K562 (cell line): ENCODE results near the gene FABP3. TPM values are rescaled to one million over a fixed set of nuclear protein-coding genes. Genes with fewer than 3 reads are reported as not detected.

Source experiments
- ATF1 ChIP-seq, 2 experiments: fragments of 450-650 bp in 1 of 2; IDR thresholded peaks; 2 replicates each; pipeline ENCODE4 v1.6.1; 2016; ENCODE audit warnings: missing compliant biosample characterization in 1 of 2, missing genetic modification characterization in 1 of 2
- BCOR ChIP-seq: fragments of 450-650 bp; IDR thresholded peaks from 2 replicates; pipeline ENCODE4 v1.6.1; 2016
- BDP1 ChIP-seq: IDR thresholded peaks from 3 replicates; pipeline ENCODE4 v1.6.1; 2011; ENCODE audit not compliant: insufficient read length, insufficient read depth
- BRCA1 ChIP-seq, 2 experiments: fragments of 450-650 bp in 1 of 2; sonication (generic) in 1 of 2; formaldehyde crosslinking in 1 of 2; IDR thresholded peaks; 2 replicates each; pipeline versions ENCODE4 v1.5.0 to v1.6.1; 2017 to 2020; ENCODE audit warnings: mild to moderate bottlenecking in 1 of 2, missing genetic modification reagents in 1 of 2
- DMBX1 ChIP-seq: fragments of 250-450 bp; sonication (Bioruptor Pico); IDR thresholded peaks from 2 replicates; pipeline ENCODE4 v1.8.0; 2022; ENCODE audit warnings: inconsistent platforms, mild to moderate bottlenecking, moderate library complexity, borderline replicate concordance
- GABPB1 ChIP-seq: sonication (generic); formaldehyde crosslinking; IDR thresholded peaks from 2 replicates; pipeline ENCODE4 v1.8.0; 2022; ENCODE audit warnings: mild to moderate bottlenecking, missing genetic modification reagents
- HEY1 ChIP-seq: fragments of 250-450 bp; sonication (Bioruptor Pico); IDR thresholded peaks from 2 replicates; pipeline ENCODE4 v1.5.0; 2020; ENCODE audit warnings: mild to moderate bottlenecking, moderate library complexity, borderline replicate concordance
- ILF3 ChIP-seq: fragments of 450-650 bp; IDR thresholded peaks from 2 replicates; pipeline ENCODE4 v1.6.1; 2018; ENCODE audit warnings: antibody characterized with exemption, mild to moderate bottlenecking, moderate library complexity, borderline replicate concordance
- ILK ChIP-seq: fragments of 450-650 bp; IDR thresholded peaks from 2 replicates; pipeline ENCODE4 v1.6.1; 2016; ENCODE audit warnings: missing genetic modification characterization, low read depth, mild to moderate bottlenecking, missing compliant biosample characterization, moderate library complexity, borderline replicate concordance
- JUN ChIP-seq, 2 experiments: sonication (generic) in 1 of 2; formaldehyde crosslinking in 1 of 2; IDR thresholded peaks; 2 replicates each; pipeline versions ENCODE4 v1.6.1 to v1.8.0; 2012 to 2022; ENCODE audit warnings: borderline replicate concordance in 2 of 2, mild to moderate bottlenecking in 2 of 2, improper control_type of control experiment in 1 of 2, low read depth in 1 of 2, low read length in 1 of 2, missing genetic modification reagents in 1 of 2
- MCM7 ChIP-seq, 2 experiments: fragments of 450-650 bp; IDR thresholded peaks; 2 replicates each; pipeline ENCODE4 v1.6.1; 2016 to 2018
- RHOXF2B ChIP-seq: fragments of 250-450 bp; sonication (Bioruptor Pico); conservative IDR thresholded peaks from 2 replicates; pipeline ENCODE4 v1.5.1; 2021
- SMAD2 ChIP-seq: fragments of 150-350 bp; IDR thresholded peaks from 2 replicates; pipeline ENCODE4 v1.6.1; 2014; ENCODE audit warnings: low read depth, mild to moderate bottlenecking, low read length
- TAL1 ChIP-seq: fragments of 450-650 bp; IDR thresholded peaks from 2 replicates; pipeline ENCODE4 v1.6.1; 2016; ENCODE audit warnings: mild to moderate bottlenecking
- TCF3 ChIP-seq: sonication (generic); formaldehyde crosslinking; IDR thresholded peaks from 2 replicates; pipeline ENCODE4 v1.4.0; 2020; ENCODE audit warnings: mild to moderate bottlenecking, missing genetic modification reagents
- TGIF2 ChIP-seq: sonication (generic); formaldehyde crosslinking; IDR thresholded peaks from 2 replicates; pipeline ENCODE4 v1.8.1; 2022; ENCODE audit warnings: mild to moderate bottlenecking, missing genetic modification reagents, moderate library complexity
- ZBTB7A ChIP-seq: IDR thresholded peaks from 2 replicates; pipeline ENCODE4 v1.6.1; 2011; ENCODE audit warnings: low read depth, mild to moderate bottlenecking, low read length, moderate library complexity, borderline replicate concordance; ENCODE audit not compliant: control insufficient read depth
- ZNF12 ChIP-seq: sonication (generic); formaldehyde crosslinking; IDR thresholded peaks from 2 replicates; pipeline ENCODE4 v1.4.0; 2020; ENCODE audit warnings: mild to moderate bottlenecking, missing genetic modification reagents
- polyA plus RNA-seq, 8 experiments: library from polyadenylated mRNA; depleted of rRNA in 4 of 8; stranded (reverse) in 5 of 8; unstranded in 3 of 8; fragments of >200 nt; fragmentation: Nextera tagmentation in 2 of 8; fragmentation: Illumina TruSeq in 1 of 8; extraction: Ambion mirVana in 2 of 8; extraction: Trizol in 1 of 8; gene quantifications; 2 replicates each; pipeline versions ENCODE4 v1.2.1 to v1.2.3, GENCODE V29; 2011 to 2014; ENCODE audit warnings: inconsistent platforms in 1 of 8, missing spikeins in 1 of 8
- total RNA-seq, 7 experiments: library from RNA; depleted of rRNA in 6 of 7; stranded (reverse); fragments of >200 nt in 6 of 7; fragmentation: Illumina TruSeq in 2 of 7; extraction: Trizol in 2 of 7; gene quantifications; 2 replicates each; pipeline versions ENCODE4 v1.2.1 to v1.2.3, GENCODE V29; 2011 to 2021; ENCODE audit warnings: low replicate concordance in 1 of 7
- TF ChIP-seq, protein P1 (sequence below): sonication (generic); formaldehyde crosslinking; IDR thresholded peaks from 2 replicates; pipeline ENCODE4 v1.8.1; 2023; ENCODE audit warnings: mild to moderate bottlenecking, missing genetic modification reagents
- TF ChIP-seq, protein P2 (sequence below): IDR thresholded peaks from 2 replicates; pipeline ENCODE4 v1.6.1; 2011; ENCODE audit warnings: borderline replicate concordance, low read depth, mild to moderate bottlenecking, moderate library complexity, low read length; ENCODE audit not compliant: insufficient read depth, poor library complexity, severe bottlenecking
- TF ChIP-seq, protein P3 (sequence below): sonication (generic); IDR thresholded peaks from 2 replicates; pipeline ENCODE4 v1.6.1; 2016
- TF ChIP-seq, protein P4 (sequence below): fragments of 250-450 bp; sonication (Bioruptor Pico); IDR thresholded peaks from 2 replicates; pipeline ENCODE4 v1.9.0; 2021; ENCODE audit warnings: mild to moderate bottlenecking
- TF ChIP-seq, protein P5 (sequence below): sonication (generic); formaldehyde crosslinking; IDR thresholded peaks from 2 replicates; pipeline ENCODE4 v1.8.0; 2022; ENCODE audit warnings: mild to moderate bottlenecking, missing genetic modification reagents

Gene FABP3
- total and polyA plus RNA-seq, 9 of the 15 experiments (the other 6 are each of a cell fraction or from before 2014, with no cell fraction given): 0.22 TPM; not detected in 8

DNA sequence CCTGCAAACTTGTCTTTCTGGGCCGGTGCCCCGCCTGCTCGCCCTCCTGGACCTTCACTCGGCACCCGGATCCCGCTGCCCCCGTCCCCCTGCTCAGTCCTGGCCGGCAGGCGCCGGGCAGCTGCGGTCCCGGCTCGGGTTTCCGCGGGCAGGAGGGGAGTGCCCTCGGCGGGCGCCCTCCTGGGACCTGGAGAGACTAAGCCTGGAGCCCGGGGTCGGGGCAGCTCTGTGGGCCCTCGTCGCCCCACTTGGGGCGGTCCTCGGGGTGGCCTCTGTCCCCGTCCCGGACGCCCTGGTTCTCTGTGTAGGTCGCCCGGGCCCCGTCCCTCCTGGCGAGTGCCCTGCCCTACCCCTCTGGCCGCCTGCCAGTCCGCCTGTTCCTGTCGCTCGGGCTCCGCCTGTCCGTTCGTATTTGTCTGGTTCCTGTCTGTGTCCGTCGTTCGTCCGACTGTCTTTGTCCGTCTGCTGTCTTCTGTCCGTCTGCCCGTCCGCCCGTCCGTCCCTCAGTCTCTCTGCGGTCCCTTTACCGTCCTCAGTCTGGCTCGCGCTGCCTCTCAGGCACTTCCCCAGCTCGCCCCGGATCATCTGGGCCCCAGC lies 40.6 kb upstream of the FABP3 start (continued):
- TF ChIP-seq JUN (IDR thresholded peaks at IDR 0.05; ENCODE audit: borderline replicate concordance, low read depth, low read length) (no peak), JUN (CRISPR knock-in tag; IDR thresholded peaks at IDR 0.05; ENCODE audit: borderline replicate concordance) (0 out of 2 replicates have a peak, but pooled peaks have one; percentile 12), GABPB1 (CRISPR knock-in tag) (peak; percentile 38; the same call in 1 of the 2 replicates), ILF3 (no peak), BCOR (0 out of 2 replicates have a peak, but pooled peaks have one; percentile 23), ZBTB7A (0 out of 2 replicates have a peak, but pooled peaks have one; percentile 12), BRCA1 (IDR thresholded peaks at IDR 0.05) (no peak), BRCA1 (CRISPR knock-in tag; IDR thresholded peaks at IDR 0.05) (0 out of 2 replicates have a peak, but pooled peaks have one; percentile 7), TCF3 (CRISPR knock-in tag) (no peak), TGIF2 (no peak), TAL1 (no peak), DMBX1 (CRISPR knock-in tag) (no peak), RHOXF2B (CRISPR knock-in tag) (no peak), ZNF12 (CRISPR knock-in tag) (no peak), SMAD2 (no peak), HEY1 (no peak), BDP1 (no peak), ATF1 (CRISPR knock-in tag; IDR thresholded peaks at IDR 0.05) (no peak), ATF1 (tag; IDR thresholded peaks at IDR 0.05) (no peak), ILK (tag) (no peak), MCM7 (IDR thresholded peaks at IDR 0.05) (no peak)
- TF ChIP-seq, protein P1, sequence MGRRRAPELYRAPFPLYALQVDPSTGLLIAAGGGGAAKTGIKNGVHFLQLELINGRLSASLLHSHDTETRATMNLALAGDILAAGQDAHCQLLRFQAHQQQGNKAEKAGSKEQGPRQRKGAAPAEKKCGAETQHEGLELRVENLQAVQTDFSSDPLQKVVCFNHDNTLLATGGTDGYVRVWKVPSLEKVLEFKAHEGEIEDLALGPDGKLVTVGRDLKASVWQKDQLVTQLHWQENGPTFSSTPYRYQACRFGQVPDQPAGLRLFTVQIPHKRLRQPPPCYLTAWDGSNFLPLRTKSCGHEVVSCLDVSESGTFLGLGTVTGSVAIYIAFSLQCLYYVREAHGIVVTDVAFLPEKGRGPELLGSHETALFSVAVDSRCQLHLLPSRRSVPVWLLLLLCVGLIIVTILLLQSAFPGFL (CRISPR knock-in tag): no peak
- TF ChIP-seq, protein P2, sequence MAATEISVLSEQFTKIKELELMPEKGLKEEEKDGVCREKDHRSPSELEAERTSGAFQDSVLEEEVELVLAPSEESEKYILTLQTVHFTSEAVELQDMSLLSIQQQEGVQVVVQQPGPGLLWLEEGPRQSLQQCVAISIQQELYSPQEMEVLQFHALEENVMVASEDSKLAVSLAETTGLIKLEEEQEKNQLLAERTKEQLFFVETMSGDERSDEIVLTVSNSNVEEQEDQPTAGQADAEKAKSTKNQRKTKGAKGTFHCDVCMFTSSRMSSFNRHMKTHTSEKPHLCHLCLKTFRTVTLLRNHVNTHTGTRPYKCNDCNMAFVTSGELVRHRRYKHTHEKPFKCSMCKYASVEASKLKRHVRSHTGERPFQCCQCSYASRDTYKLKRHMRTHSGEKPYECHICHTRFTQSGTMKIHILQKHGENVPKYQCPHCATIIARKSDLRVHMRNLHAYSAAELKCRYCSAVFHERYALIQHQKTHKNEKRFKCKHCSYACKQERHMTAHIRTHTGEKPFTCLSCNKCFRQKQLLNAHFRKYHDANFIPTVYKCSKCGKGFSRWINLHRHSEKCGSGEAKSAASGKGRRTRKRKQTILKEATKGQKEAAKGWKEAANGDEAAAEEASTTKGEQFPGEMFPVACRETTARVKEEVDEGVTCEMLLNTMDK: no peak
- TF ChIP-seq, protein P3, sequence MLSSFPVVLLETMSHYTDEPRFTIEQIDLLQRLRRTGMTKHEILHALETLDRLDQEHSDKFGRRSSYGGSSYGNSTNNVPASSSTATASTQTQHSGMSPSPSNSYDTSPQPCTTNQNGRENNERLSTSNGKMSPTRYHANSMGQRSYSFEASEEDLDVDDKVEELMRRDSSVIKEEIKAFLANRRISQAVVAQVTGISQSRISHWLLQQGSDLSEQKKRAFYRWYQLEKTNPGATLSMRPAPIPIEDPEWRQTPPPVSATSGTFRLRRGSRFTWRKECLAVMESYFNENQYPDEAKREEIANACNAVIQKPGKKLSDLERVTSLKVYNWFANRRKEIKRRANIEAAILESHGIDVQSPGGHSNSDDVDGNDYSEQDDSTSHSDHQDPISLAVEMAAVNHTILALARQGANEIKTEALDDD: no peak
- TF ChIP-seq, protein P4, sequence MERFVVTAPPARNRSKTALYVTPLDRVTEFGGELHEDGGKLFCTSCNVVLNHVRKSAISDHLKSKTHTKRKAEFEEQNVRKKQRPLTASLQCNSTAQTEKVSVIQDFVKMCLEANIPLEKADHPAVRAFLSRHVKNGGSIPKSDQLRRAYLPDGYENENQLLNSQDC (CRISPR knock-in tag): no peak
- TF ChIP-seq, protein P5, sequence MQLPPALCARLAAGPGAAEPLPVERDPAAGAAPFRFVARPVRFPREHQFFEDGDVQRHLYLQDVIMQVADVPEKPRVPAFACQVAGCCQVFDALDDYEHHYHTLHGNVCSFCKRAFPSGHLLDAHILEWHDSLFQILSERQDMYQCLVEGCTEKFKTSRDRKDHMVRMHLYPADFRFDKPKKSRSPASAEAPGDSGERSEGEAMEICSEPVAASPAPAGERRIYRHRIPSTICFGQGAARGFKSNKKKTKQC (CRISPR knock-in tag): no peak
